MCF 10A (cell line): Measurements from ENCODE around the gene ZNF581. TPM values are rescaled to one million over a fixed set of nuclear protein-coding genes. Genes with fewer than 3 reads are reported as not detected.

Source experiments
- BruUV-seq: library from RNA; stranded (reverse); fragments of 400-500 nt; replicated peaks from 2 replicates; lab custom pipeline; 2021; lab: Mats Ljungman, UMichigan
- CTCF ChIA-PET: fragments of 300-600 bp; sonication (Branson Sonifier 250); formaldehyde crosslinking; extraction: SDS; loops from one replicate; lab custom pipeline; 2021; ENCODE audit warnings: antibody characterized with exemption, inconsistent platforms; lab: Yijun Ruan, JAX
- POLR2A ChIA-PET: fragments of 300-600, 350-650 bp; sonication (Branson Sonifier 250); formaldehyde crosslinking; extraction: SDS; loops from one replicate; lab custom pipeline; 2020; ENCODE audit warnings: antibody characterized with exemption, inconsistent platforms; lab: Yijun Ruan, JAX
- DNase-seq: peaks from one replicate; pipeline ENCODE4 v3.0.0-alpha.2; 2018; ENCODE audit not compliant: unreplicated experiment
- H3K27ac Mint-ChIP-seq: one replicate; pipeline ENCODE4 v1.8.0; 2022; ENCODE audit warnings: mild to moderate bottlenecking, low read depth, mixed read lengths; ENCODE audit not compliant: unreplicated experiment
- H3K27me3 Mint-ChIP-seq: one replicate; pipeline ENCODE4 v1.8.0; 2022; ENCODE audit warnings: mixed read lengths; ENCODE audit not compliant: insufficient read depth, unreplicated experiment
- H3K36me3 Mint-ChIP-seq: one replicate; pipeline ENCODE4 v1.8.0; 2022; ENCODE audit warnings: mild to moderate bottlenecking, moderate library complexity, mixed read lengths; ENCODE audit not compliant: insufficient read depth, unreplicated experiment
- H3K4me1 Mint-ChIP-seq: one replicate; pipeline ENCODE4 v1.8.0; 2022; ENCODE audit warnings: mixed read lengths; ENCODE audit not compliant: insufficient read depth, unreplicated experiment
- H3K4me3 Mint-ChIP-seq: one replicate; pipeline ENCODE4 v1.8.0; 2022; ENCODE audit warnings: mild to moderate bottlenecking, moderate library complexity, mixed read lengths; ENCODE audit not compliant: unreplicated experiment
- H3K9me3 Mint-ChIP-seq: one replicate; pipeline ENCODE4 v1.8.0; 2022; ENCODE audit warnings: mixed read lengths; ENCODE audit not compliant: unreplicated experiment
- intact Hi-C: fragments of 100-400 bp; cut with micrococcal nuclease; formaldehyde crosslinking; loops from 2 replicates; pipeline ENCODE4 v1.14.1; 2022
- total RNA-seq: library from RNA; stranded (reverse); gene quantifications from 2 replicates; pipeline ENCODE4 v1.2.3, GENCODE V29; 2022
- TF ChIP-seq, protein P1 (sequence below): fragments of 200-600 bp; IDR thresholded peaks from one replicate; pipeline ENCODE4 v1.8.0; 2022; ENCODE audit warnings: antibody characterized with exemption, mild to moderate bottlenecking; ENCODE audit not compliant: unreplicated experiment

ZNF581 gene
- total RNA-seq, 1 experiment from 2014 or later, result 25.7 TPM

DNA sequence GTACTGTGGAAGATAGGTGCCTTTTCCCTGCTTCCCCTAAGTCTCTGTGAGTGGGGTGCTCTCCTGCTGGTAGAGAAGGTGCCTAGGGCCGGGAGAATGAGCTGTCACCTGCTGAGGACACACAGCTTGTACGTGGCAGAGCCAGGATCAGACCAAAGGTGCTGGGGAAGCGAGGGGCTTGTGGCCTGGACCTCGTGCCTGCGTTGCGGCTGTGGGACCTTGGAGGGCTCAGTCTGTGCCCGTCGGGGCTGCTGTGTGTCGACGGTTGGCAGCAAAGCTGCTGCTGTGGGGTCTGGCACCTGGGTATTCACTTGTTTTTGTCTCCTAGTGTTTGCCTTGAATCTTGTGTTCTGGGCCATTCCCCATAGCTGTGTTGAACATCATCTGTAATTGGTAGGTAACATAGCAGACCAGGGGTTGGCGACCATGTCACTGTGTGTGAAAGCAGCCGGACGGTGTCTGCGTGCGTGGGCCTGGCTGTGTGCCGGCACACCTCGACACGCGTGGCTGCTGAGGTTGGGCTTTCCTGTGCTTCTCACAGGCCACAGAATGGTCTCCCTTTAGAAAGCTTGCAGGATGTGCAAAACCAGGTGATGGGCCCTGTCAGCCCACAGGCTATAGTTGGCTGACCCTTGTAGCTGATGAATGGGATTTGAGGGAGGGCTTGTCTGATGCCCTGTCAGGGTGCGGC lies 20.5 kb downstream of the ZNF581 start:
- no peak overlapping the region for H3K27ac Mint-ChIP-seq
- intact Hi-C loops, result no loop called here
- H3K4me1 Mint-ChIP-seq, result peaks cover 7% of the 10 kb centered on the region
- DNase-seq, result no peak
- TF ChIP-seq, protein P1, sequence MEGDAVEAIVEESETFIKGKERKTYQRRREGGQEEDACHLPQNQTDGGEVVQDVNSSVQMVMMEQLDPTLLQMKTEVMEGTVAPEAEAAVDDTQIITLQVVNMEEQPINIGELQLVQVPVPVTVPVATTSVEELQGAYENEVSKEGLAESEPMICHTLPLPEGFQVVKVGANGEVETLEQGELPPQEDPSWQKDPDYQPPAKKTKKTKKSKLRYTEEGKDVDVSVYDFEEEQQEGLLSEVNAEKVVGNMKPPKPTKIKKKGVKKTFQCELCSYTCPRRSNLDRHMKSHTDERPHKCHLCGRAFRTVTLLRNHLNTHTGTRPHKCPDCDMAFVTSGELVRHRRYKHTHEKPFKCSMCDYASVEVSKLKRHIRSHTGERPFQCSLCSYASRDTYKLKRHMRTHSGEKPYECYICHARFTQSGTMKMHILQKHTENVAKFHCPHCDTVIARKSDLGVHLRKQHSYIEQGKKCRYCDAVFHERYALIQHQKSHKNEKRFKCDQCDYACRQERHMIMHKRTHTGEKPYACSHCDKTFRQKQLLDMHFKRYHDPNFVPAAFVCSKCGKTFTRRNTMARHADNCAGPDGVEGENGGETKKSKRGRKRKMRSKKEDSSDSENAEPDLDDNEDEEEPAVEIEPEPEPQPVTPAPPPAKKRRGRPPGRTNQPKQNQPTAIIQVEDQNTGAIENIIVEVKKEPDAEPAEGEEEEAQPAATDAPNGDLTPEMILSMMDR, result no peak
- BruUV-seq, result no TSS peak
- CTCF ChIA-PET, result interaction anchor here (0.6 to 1.7 kb wide), 4 partner anchors 7 to 37 kb away, joined by 3 to 5 read pairs (median 4); no protein-coding TSS in a partner anchor
- POLR2A ChIA-PET, result interaction anchor here (1.9 kb wide), 1 partner anchor 9 kb away, joined by 5 read pairs; the partner anchor contains the start of gene U2AF2
- H3K9me3 Mint-ChIP-seq, result no peaks in the 10 kb centered on the region
- peaks cover 79% of the 10 kb centered on the region for H3K36me3 Mint-ChIP-seq
- H3K4me3 Mint-ChIP-seq, result no peak overlapping the region
- no peaks in the 10 kb centered on the region for H3K27me3 Mint-ChIP-seq

DNA sequence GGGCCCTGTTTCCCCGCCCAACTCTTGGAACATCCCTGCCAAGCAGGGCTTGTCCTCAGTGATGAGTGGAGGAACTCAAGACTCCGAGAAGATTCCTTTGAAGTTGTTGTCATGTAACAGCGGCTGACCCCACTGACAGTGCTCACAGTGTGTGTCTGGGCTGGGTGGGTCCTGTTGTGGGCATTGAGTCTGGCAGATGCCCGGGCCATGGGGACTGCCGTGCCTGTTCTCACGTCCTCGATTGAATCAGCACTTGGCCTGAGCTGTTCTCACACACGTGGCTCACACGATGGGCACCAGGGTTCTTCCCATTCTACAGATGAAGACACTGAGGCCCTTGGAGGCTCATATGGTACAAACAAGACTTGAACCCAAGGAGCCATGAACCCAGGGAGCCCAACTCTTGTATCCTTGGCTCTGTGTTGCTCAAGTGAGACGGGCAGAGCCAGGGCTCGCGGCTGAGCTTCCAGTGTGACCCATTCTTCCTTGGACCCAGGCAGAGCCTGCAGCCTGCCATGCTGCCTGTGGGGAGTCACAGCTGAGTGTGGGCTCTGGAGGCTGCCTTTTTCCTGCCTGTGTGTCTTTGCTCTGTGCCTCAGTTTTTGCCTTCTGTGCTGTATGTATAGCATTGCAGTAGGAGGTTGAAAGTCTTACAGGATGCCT lies 23.0 kb downstream of the ZNF581 start:
- DNase-seq, result no peak
- no peaks in the 10 kb centered on the region for H3K27me3 Mint-ChIP-seq
- peaks cover 83% of the 10 kb centered on the region for H3K36me3 Mint-ChIP-seq
- H3K4me1 Mint-ChIP-seq, result peaks cover 8% of the 10 kb centered on the region
- ChIA-PET POLR2A (interaction anchor here (0.6 kb wide), 1 partner anchor 1276 kb away, joined by 3 read pairs; no protein-coding TSS in a partner anchor), CTCF (interaction anchor here (1.0 kb wide), 1 partner anchor 11 kb away, joined by 3 read pairs; no protein-coding TSS in a partner anchor)
- intact Hi-C loops, result no loop called here
- H3K4me3 Mint-ChIP-seq, result no peak overlapping the region
- H3K27ac Mint-ChIP-seq, result no peak overlapping the region
- TF ChIP-seq, protein P1, result no peak
- no TSS peak for BruUV-seq
- no peaks in the 10 kb centered on the region for H3K9me3 Mint-ChIP-seq

GRCh38 chr19:55667006-55667381 lies 23.5 kb downstream of the ZNF581 start:
- no peaks in the 10 kb centered on the region for H3K27me3 Mint-ChIP-seq
- H3K9me3 Mint-ChIP-seq, result no peaks in the 10 kb centered on the region
- H3K27ac Mint-ChIP-seq, result no peak overlapping the region
- ChIA-PET CTCF (interaction anchor here (0.9 kb wide), 1 partner anchor 9 kb away, joined by 3 read pairs; no protein-coding TSS in a partner anchor), POLR2A (no interaction called here)
- no peak for DNase-seq
- H3K4me1 Mint-ChIP-seq, result peaks cover 11% of the 10 kb centered on the region
- H3K4me3 Mint-ChIP-seq, result no peak overlapping the region
- intact Hi-C loops, result no loop called here
- TF ChIP-seq, protein P1, result no peak
- peaks cover 83% of the 10 kb centered on the region for H3K36me3 Mint-ChIP-seq
- BruUV-seq, result no TSS peak

DNA sequence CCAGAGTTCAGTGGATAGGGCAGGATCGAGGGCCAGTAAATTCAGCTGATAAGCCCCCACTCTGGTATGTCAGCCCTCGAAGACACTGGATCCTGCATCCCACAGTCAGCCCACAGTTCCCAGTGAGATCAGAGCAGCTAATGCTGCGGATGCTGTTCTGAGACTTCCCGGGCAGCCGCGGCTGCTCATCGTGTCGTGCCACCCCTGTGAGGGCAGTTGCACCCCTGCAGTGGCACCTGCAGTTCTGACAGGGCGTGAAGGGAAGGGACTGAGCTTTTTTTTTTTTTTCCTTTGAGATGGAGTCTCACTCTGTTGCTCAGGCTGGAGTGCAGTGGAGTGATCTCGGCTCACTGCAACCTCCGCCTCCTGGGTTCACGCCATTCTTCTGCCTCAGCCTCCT lies 24.1 kb downstream of the ZNF581 start:
- intact Hi-C loops, result no loop called here
- Mint-ChIP-seq H3K27ac (no peak overlapping the region), H3K4me3 (no peak overlapping the region), H3K27me3 (no peaks in the 10 kb centered on the region), H3K4me1 (peaks cover 11% of the 10 kb centered on the region), H3K9me3 (no peaks in the 10 kb centered on the region), H3K36me3 (peaks cover 84% of the 10 kb centered on the region)
- TF ChIP-seq, protein P1, result no peak
- ChIA-PET CTCF (interaction anchor here (0.9 to 1.4 kb wide), 2 partner anchors 9 to 10 kb away, joined by 3 to 7 read pairs; no protein-coding TSS in a partner anchor), POLR2A (interaction anchor here (1.2 kb wide), 1 partner anchor 13 kb away, joined by 3 read pairs; the partner anchor contains the start of gene U2AF2)
- no peak for DNase-seq
- BruUV-seq, result no TSS peak
